Activated CD4-positive, alpha-beta T cell treated with anti-CD3 and anti-CD28 coated beads, Interleukin-2, amount 50 U/mL, for 4 hours (primary cell): ENCODE measurements around the gene STAM2.
"Not testable (repeated sequence)": the region's sequence is repeated elsewhere in the genome, so short reads cannot be mapped to it uniquely, and the experiment has no call there.

ENCODE experiments used
- DNase-seq, 2 experiments: peaks; one replicate each; pipeline ENCODE4 v3.0.0-alpha.2; 2020

STAM2 gene

GRCh38 chr2:152172201-152172785 is 3.3 kb downstream of the STAM2 start:
- not testable (repeated sequence) for DNase-seq

- DNase-seq = no peak
Measured at GRCh38 chr2:152171718-152172117, 3.8 kb downstream of the STAM2 start.

- DNase-seq = not testable (repeated sequence)
Measured at GRCh38 chr2:152169158-152169557, 6.4 kb downstream of the STAM2 start.

GRCh38 chr2:152167470-152167869 is 8.1 kb downstream of the STAM2 start:
- not testable (repeated sequence) for DNase-seq

GRCh38 chr2:152167065-152167464 is 8.5 kb downstream of the STAM2 start:
- no peak for DNase-seq

GRCh38 chr2:152166633-152167032 is 8.9 kb downstream of the STAM2 start:
- no peak for DNase-seq

- DNase-seq = no peak
Measured at GRCh38 chr2:152165780-152166179, 9.8 kb downstream of the STAM2 start.

- DNase-seq = no peak
Measured at GRCh38 chr2:152165306-152165705, 10.3 kb downstream of the STAM2 start.

GRCh38 chr2:152163669-152164068 is 11.9 kb downstream of the STAM2 start:
- not testable (repeated sequence) for DNase-seq

- DNase-seq = no peak
Measured at GRCh38 chr2:152162141-152162540, 13.4 kb downstream of the STAM2 start.

GRCh38 chr2:152161598-152161997 is 14.0 kb downstream of the STAM2 start:
- DNase-seq = no peak

GRCh38 chr2:152160378-152160777 is 15.2 kb downstream of the STAM2 start:
- DNase-seq = not testable (repeated sequence)

GRCh38 chr2:152157253-152157652 is 18.3 kb downstream of the STAM2 start:
- no peak for DNase-seq

GRCh38 chr2:152155209-152155608 is 20.4 kb downstream of the STAM2 start:
- no peak for DNase-seq

GRCh38 chr2:152154462-152154861 is 21.1 kb downstream of the STAM2 start:
- DNase-seq = no peak

GRCh38 chr2:152134488-152135280 is 40.9 kb downstream of the STAM2 start:
- no peak for DNase-seq

GRCh38 chr2:152132306-152132705 is 43.3 kb downstream of the STAM2 start:
- no peak for DNase-seq

- DNase-seq = no peak
Measured at GRCh38 chr2:152127628-152128027, 47.9 kb downstream of the STAM2 start.

- DNase-seq = no peak
Measured at GRCh38 chr2:152126664-152127063, 48.9 kb downstream of the STAM2 start.

GRCh38 chr2:152122161-152122560 is 53.4 kb downstream of the STAM2 start:
- DNase-seq = no peak

GRCh38 chr2:152120430-152120829 is 55.1 kb downstream of the STAM2 start:
- no peak for DNase-seq

- DNase-seq = no peak
Measured at GRCh38 chr2:152115952-152116351, 59.6 kb downstream of the STAM2 start.

GRCh38 chr2:152114366-152114765 is 61.2 kb downstream of the STAM2 start:
- no peak for DNase-seq

- DNase-seq = not testable (repeated sequence)
Measured at GRCh38 chr2:152107140-152107539, 68.4 kb downstream of the STAM2 start.

- no peak for DNase-seq
Measured at GRCh38 chr2:152106464-152106863, 69.1 kb downstream of the STAM2 start.
